AG04450 (cell line): Measurements from ENCODE around the gene GFM1. TPM values are rescaled to one million over a fixed set of nuclear protein-coding genes. Genes with fewer than 3 reads are reported as not detected.

Source experiments
- CTCF ChIA-PET: fragments of 300-600, 350-600 bp; formaldehyde crosslinking; extraction: SDS; loops from one replicate; lab custom pipeline; 2022; ENCODE audit warnings: antibody characterized with exemption, inconsistent platforms; lab: Charles Lee
- POLR2A ChIA-PET: fragments of 350-600 bp; formaldehyde crosslinking; extraction: SDS; loops from one replicate; lab custom pipeline; 2021; ENCODE audit warnings: antibody characterized with exemption, inconsistent platforms; lab: Yijun Ruan, JAX
- DNase-seq: peaks from one replicate; pipeline ENCODE4 v3.0.0-alpha.2; 2011; ENCODE audit warnings: low read depth, low spot score
- H3K27ac ChIP-seq: one replicate; pipeline ENCODE4 v1.5.1; 2012; ENCODE audit warnings: low read depth, low read length, control low read depth
- H3K27me3 ChIP-seq: one replicate; pipeline ENCODE4 v1.6.0; 2012; ENCODE audit warnings: low read length; ENCODE audit not compliant: control insufficient read depth, insufficient read depth
- H3K4me3 ChIP-seq: 2 replicates; pipeline ENCODE4 v1.5.1; 2011; ENCODE audit warnings: mild to moderate bottlenecking, low read depth, low read length, control low read depth
- H3K9me3 ChIP-seq: 2 replicates; pipeline ENCODE4 v1.5.1; 2012; ENCODE audit warnings: low read length; ENCODE audit not compliant: control insufficient read depth, insufficient read depth
- CTCF ChIP-seq: IDR thresholded peaks from 2 replicates; pipeline ENCODE4 v1.5.1; 2011; ENCODE audit warnings: low read depth, low read length, control low read depth, inconsistent platforms
- polyA plus RNA-seq: library from polyadenylated mRNA; depleted of rRNA; stranded (reverse); fragments of >200 nt; gene quantifications from 2 replicates; pipeline ENCODE4 v1.2.3, GENCODE V29; 2011

GFM1 gene
- polyA plus RNA-seq, 1 experiment = 22.2 TPM

GRCh38 chr3:158659454-158660237, 15.3 kb downstream of the GFM1 start:
- ChIA-PET CTCF (interaction anchor here (0.7 to 6.5 kb wide), 48 partner anchors 8 to 1056 kb away, joined by 3 to 268 read pairs (median 5); partner anchors contain the start of genes GFM1, LXN, MFSD1 and MLF1), POLR2A (interaction anchor here (0.5 to 1.3 kb wide), 3 partner anchors 15 to 130 kb away, joined by 3 to 10 read pairs (median 8); no protein-coding TSS in a partner anchor)
- Histone ChIP-seq H3K27ac (no peak overlapping the region), H3K4me3 (no peak overlapping the region), H3K9me3 (no peaks in the 10 kb centered on the region), H3K27me3 (no peaks in the 10 kb centered on the region)
- peak; percentile 55 for DNase-seq
- TF ChIP-seq CTCF = peak; percentile 76

DNA sequence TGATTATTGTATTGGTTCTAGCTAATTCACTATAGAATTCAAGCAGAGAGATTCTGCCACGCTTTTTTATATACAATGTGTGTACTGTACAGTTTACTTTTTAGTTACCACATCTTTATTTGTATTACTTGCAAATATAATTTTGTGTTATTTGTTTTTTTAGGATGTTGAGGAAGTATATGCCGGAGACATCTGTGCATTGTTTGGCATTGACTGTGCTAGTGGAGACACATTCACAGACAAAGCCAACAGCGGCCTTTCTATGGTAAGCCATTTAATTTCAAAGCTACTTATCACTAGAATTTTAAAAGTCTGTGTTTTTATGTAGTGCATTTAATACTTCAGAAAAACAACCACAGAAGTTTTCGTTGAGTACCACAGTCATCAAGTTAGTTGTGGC, 16.4 kb downstream of the GFM1 start:
- POLR2A ChIA-PET = interaction anchor here (0.7 kb wide), 1 partner anchor 131 kb away, joined by 3 read pairs; no protein-coding TSS in a partner anchor

GRCh38 chr3:158663246-158663645, 18.9 kb downstream of the GFM1 start:
- ChIA-PET POLR2A (no interaction called here), CTCF (interaction anchor here (1.2 to 6.5 kb wide), 5 partner anchors 7 to 597 kb away, joined by 4 to 85 read pairs (median 11); partner anchors contain the start of gene LXN)
- Histone ChIP-seq H3K9me3 (no peaks in the 10 kb centered on the region), H3K4me3 (no peak overlapping the region), H3K27me3 (no peaks in the 10 kb centered on the region), H3K27ac (no peak overlapping the region)
- no peak for DNase-seq
- no peak for TF ChIP-seq CTCF

More for the DNA sequence above, 16.4 kb downstream of the GFM1 start:
- no peak for TF ChIP-seq CTCF
- Histone ChIP-seq H3K4me3 (no peak overlapping the region), H3K27ac (no peak overlapping the region), H3K9me3 (no peaks in the 10 kb centered on the region), H3K27me3 (no peaks in the 10 kb centered on the region)
- CTCF ChIA-PET = interaction anchor here (0.6 to 6.5 kb wide), 16 partner anchors 10 to 599 kb away, joined by 3 to 268 read pairs (median 14); partner anchors contain the start of genes GFM1, LXN and MLF1
- DNase-seq = no peak

DNA sequence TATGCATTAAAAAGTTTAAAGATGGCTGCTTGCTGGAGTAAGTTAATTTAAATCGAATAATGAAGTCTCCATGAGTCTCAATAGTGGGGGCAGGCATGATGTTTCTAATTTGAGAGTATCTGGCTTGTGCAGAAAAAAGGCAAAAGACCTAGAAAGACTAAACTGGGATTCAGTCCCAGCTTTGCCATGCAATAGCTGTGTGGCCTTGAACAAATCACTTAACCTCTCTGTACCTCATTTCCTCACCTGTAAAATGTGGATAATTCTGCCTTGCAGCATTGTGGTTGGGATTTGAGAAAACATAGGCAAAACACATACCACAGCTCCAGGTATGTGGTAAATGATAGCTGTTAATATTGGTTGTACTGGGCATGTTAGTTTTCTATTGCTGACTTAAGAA, 19.5 kb downstream of the GFM1 start:
- H3K27me3 ChIP-seq = no peaks in the 10 kb centered on the region
- no peak overlapping the region for H3K27ac ChIP-seq
- no peaks in the 10 kb centered on the region for H3K9me3 ChIP-seq
- ChIA-PET POLR2A (no interaction called here), CTCF (interaction anchor here (0.6 to 6.5 kb wide), 4 partner anchors 6 to 128 kb away, joined by 3 to 85 read pairs (median 20); partner anchors contain the start of gene LXN)
- DNase-seq = no peak
- no peak for TF ChIP-seq CTCF
- no peak overlapping the region for H3K4me3 ChIP-seq

DNA sequence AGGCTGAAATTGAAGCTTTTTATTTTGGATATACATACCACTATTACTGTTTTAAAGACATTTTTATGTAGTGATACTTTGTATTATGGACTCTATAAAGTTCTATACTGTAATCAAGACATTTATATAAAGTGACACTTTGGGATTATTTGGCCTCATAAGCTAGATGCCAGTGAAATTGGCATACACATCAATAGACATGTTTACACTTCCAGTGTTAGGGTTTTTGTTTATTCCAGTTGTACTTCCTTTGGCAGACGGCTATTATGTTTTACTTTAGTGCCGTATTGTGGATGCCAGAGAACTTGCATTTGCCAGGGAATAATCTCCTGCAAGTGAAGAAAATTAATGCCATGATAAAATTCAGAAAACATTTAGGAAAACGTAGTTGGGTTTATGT, 22.1 kb downstream of the GFM1 start:
- CTCF ChIA-PET = interaction anchor here (1.2 to 6.0 kb wide), 3 partner anchors 61 to 124 kb away, joined by 3 to 44 read pairs (median 6); no protein-coding TSS in a partner anchor
- no peak for TF ChIP-seq CTCF

More for the DNA sequence above, 22.1 kb downstream of the GFM1 start:
- no peak for DNase-seq
- Histone ChIP-seq H3K27ac (no peak overlapping the region), H3K27me3 (no peaks in the 10 kb centered on the region), H3K9me3 (no peaks in the 10 kb centered on the region), H3K4me3 (no peak overlapping the region)
- POLR2A ChIA-PET = no interaction called here
